Colonic mucosa (tissue), 4 donors: ENCODE data around the gene DMD. TPM values are rescaled to one million over a fixed set of nuclear protein-coding genes. Genes with fewer than 3 reads are reported as not detected.

Experiments
- DNase-seq: peaks from one replicate; pipeline ENCODE4 v3.0.0-alpha.2; 2020
- H3K27ac ChIP-seq: fragments of 200-600 bp; one replicate; pipeline ENCODE4 v1.8.0; 2021
- H3K27me3 ChIP-seq: fragments of 200-600 bp; one replicate; pipeline ENCODE4 v1.8.0; 2021
- H3K36me3 ChIP-seq: fragments of 200-600 bp; one replicate; pipeline ENCODE4 v1.8.0; 2021
- H3K4me1 ChIP-seq: fragments of 200-600 bp; one replicate; pipeline ENCODE4 v1.8.0; 2021; ENCODE audit warnings: mild to moderate bottlenecking
- H3K4me3 ChIP-seq: fragments of 200-600 bp; one replicate; pipeline ENCODE4 v1.8.0; 2021
- H3K9ac ChIP-seq, 2 donors: one replicate each; pipeline ENCODE4 v1.7.0; 2013; ENCODE audit warnings: control low read depth in 2 of 2, low read depth in 2 of 2, low read length in 2 of 2
- H3K9me3 ChIP-seq: fragments of 200-600 bp; one replicate; pipeline ENCODE4 v1.8.0; 2021
- intact Hi-C: fragments of 100-400 bp; cut with DNase I; formaldehyde crosslinking; loops from one replicate; pipeline ENCODE4 v1.14.1; 2022
- total RNA-seq, 2 donors: library from RNA; stranded (reverse); fragmentation: NEBNext Ultra II Directional in 1 of 2; extraction: Animal tissue kit (Norgen Biotek cat#: 25700) in 1 of 2; gene quantifications; one replicate each; pipeline ENCODE4 v1.2.1, GENCODE V29; 2021
- TF ChIP-seq, protein P1 (sequence below): fragments of 200-600 bp; IDR thresholded peaks from one replicate; pipeline ENCODE4 v1.8.0; 2022; ENCODE audit warnings: antibody characterized with exemption, mild to moderate bottlenecking
- donor health status: healthy.
- donor health status: DM: no; HTN: no; CAD: no.
- donor health status: DM: no; HTN: no; CAD: no.

The DMD gene
- total RNA-seq, 2 donors from 2014 or later, result 7.3 to 24.5 TPM

DNA sequence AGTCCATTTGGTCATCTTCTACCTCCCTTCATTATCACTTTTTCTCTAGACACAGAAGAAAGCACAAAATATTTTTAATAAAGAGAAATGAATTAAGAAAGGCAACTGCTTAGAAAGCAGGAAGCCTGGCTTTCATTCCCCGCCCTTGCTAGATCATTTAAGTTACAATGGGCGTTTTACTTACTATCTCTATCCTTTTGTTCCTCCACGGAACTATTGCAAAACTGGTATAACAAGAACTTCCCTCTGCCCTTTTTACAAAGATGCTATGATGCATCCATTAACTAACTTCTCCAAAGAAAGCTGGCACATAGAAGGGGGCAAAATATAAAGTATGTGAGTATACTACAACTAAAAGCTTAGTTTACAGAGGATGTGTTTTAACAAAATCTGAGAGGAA lies 1705.0 kb downstream of the DMD start:
- Histone ChIP-seq H3K27me3 (no peaks in the 10 kb centered on the region), H3K36me3 (no peaks in the 10 kb centered on the region), H3K27ac (no peak overlapping the region), H3K4me1 (no peaks in the 10 kb centered on the region), H3K9ac (no peak overlapping the region), H3K4me3 (no peak overlapping the region), H3K9me3 (no peaks in the 10 kb centered on the region)
- TF ChIP-seq, protein P1, sequence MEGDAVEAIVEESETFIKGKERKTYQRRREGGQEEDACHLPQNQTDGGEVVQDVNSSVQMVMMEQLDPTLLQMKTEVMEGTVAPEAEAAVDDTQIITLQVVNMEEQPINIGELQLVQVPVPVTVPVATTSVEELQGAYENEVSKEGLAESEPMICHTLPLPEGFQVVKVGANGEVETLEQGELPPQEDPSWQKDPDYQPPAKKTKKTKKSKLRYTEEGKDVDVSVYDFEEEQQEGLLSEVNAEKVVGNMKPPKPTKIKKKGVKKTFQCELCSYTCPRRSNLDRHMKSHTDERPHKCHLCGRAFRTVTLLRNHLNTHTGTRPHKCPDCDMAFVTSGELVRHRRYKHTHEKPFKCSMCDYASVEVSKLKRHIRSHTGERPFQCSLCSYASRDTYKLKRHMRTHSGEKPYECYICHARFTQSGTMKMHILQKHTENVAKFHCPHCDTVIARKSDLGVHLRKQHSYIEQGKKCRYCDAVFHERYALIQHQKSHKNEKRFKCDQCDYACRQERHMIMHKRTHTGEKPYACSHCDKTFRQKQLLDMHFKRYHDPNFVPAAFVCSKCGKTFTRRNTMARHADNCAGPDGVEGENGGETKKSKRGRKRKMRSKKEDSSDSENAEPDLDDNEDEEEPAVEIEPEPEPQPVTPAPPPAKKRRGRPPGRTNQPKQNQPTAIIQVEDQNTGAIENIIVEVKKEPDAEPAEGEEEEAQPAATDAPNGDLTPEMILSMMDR, result no peak
- DNase-seq, result no peak
- intact Hi-C loops, result loop anchor here (5.0 kb wide), 1 partner anchor 126 kb away; no protein-coding TSS in a partner anchor

DNA sequence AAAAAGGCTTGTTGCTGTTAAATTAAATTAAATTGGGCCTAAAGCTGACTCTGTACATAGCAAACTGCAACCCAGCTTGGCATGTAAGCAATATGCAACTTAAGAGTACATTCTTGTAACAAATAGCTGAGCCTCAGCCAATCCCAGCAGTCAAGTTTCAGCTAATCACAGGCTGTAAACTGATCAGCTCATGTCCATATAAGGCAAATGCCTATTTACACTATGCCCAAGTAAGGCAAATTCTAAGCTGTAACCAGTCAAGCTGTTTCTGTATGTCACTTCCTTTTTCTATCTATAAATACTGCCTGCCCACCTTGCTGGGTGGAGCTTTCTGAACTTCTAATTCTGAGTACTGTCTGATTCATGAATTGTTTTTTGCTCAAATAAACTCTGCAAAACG lies 1710.4 kb downstream of the DMD start:
- no peaks in the 10 kb centered on the region for H3K36me3 ChIP-seq
- intact Hi-C loops, result no loop called here

DNA sequence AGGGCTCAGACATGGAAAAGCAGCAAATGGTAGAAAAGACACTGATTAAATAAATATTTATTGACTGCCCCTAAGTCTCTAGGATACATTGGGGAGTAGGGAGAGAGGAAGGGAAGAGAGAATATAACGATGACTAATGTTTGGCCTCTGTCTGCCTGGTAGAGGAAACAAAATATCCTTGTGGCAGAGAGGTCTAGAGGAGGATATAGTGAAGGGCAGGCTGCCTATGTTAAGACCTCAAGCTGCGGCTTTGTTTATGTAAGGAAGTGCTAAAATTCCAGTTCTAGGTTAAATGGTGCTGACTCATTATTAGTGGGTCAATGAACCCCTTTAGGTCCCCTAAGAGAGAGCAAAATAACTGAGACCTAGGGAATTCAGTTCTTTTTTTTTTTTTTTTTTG lies 1712.2 kb downstream of the DMD start:
- H3K36me3 ChIP-seq, result no peaks in the 10 kb centered on the region
- H3K4me3 ChIP-seq, result no peak overlapping the region
- TF ChIP-seq, protein P1, result no peak
- DNase-seq, result no peak
- H3K27me3 ChIP-seq, result no peaks in the 10 kb centered on the region
- no peak overlapping the region for H3K9ac ChIP-seq
- H3K9me3 ChIP-seq, result no peaks in the 10 kb centered on the region
- no peaks in the 10 kb centered on the region for H3K4me1 ChIP-seq
- intact Hi-C loops, result no loop called here
- no peak overlapping the region for H3K27ac ChIP-seq

More for the DNA sequence above, 1710.4 kb downstream of the DMD start:
- H3K27ac ChIP-seq, result no peak overlapping the region
- no peaks in the 10 kb centered on the region for H3K9me3 ChIP-seq
- H3K9ac ChIP-seq, result no peak overlapping the region
- H3K27me3 ChIP-seq, result no peaks in the 10 kb centered on the region
- TF ChIP-seq, protein P1, result no peak
- no peak overlapping the region for H3K4me3 ChIP-seq
- DNase-seq, result no peak
- no peaks in the 10 kb centered on the region for H3K4me1 ChIP-seq

DNA sequence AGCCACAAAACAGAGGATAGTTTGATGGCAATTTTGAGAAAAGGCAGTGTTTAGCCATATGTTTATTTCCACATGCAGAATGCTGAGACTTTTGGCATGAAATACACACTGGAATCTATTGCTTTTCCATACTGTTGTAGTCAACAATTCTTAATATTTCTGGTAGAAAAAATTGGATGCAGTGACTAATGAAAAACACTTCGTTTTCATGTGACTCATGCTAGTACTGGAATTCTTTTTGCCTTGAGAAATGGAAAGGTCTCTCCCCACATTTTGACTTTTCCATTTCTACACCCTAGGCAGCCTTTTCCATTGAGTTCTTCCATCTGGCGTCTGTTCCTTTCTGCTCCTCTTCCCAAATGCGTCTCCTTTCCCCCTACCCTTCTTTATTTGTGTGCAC lies 1714.3 kb downstream of the DMD start:
- DNase-seq, result no peak
- H3K4me3 ChIP-seq, result no peak overlapping the region

DNA sequence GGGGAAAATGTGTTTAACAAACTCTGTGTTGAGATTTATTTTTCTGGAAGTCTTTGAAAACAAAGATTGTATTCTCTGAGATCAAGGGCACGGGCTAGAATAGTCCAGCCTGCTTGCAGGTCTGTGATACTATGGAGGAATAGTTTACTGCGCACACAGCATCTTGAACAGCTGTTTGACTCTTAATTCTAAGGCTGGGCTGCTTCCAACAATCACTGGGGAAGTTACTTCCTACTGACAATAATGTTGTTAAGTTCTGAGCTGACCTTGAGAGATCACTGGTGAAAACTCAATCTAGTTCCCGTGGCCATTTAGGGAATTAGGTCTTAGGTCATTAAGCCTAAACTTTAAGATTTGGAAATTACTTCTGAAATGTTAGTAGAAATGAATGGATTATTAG lies 1723.4 kb downstream of the DMD start:
- TF ChIP-seq, protein P1, result no peak
- intact Hi-C loops, result no loop called here
- Histone ChIP-seq H3K4me3 (no peak overlapping the region), H3K27me3 (no peaks in the 10 kb centered on the region), H3K27ac (no peak overlapping the region), H3K4me1 (no peaks in the 10 kb centered on the region), H3K9me3 (no peaks in the 10 kb centered on the region), H3K9ac (no peak overlapping the region), H3K36me3 (no peaks in the 10 kb centered on the region)
- no peak for DNase-seq

More for the DNA sequence above, 1714.3 kb downstream of the DMD start:
- TF ChIP-seq, protein P1, result no peak
- H3K27ac ChIP-seq, result no peak overlapping the region
- intact Hi-C loops, result no loop called here
- no peaks in the 10 kb centered on the region for H3K4me1 ChIP-seq
- H3K27me3 ChIP-seq, result no peaks in the 10 kb centered on the region
- H3K36me3 ChIP-seq, result no peaks in the 10 kb centered on the region
- H3K9me3 ChIP-seq, result no peaks in the 10 kb centered on the region
- no peak overlapping the region for H3K9ac ChIP-seq
